ENCODE data around the gene ENO4. TPM values are rescaled to one million over a fixed set of nuclear protein-coding genes. Genes with fewer than 3 reads are reported as not detected.

The ENO4 gene
- total and polyA plus RNA-seq, 9 of the 15 experiments (the other 6 are each of a cell fraction or from before 2014, with no cell fraction given): 0.07 TPM; not detected in 8

- no peak for TF ChIP-seq ZZZ3 (IDR thresholded peaks at IDR 0.05)
These were observed 58.1 kb downstream of the ENO4 start (continued) for GRCh38 chr10:116907245-116907987.

DNA sequence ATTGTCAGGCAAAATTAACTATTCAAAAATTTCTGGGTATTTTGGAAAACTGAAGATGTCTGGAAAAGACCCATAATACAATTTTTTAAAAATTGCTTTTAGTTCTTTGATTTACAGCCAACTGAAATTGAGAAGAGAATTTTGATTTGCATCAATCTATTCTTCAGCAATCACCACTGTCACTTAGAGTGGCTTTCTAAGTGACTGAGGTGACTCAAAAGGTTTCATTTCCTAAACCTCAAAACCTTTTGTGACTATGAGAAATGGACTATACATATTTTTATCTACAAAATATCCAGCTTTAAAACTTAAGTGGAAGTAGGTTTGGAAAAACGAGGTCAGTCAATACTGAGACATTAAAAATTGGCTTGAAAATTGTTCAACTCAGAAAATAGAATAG is 60.0 kb downstream of the ENO4 start:
- Histone ChIP-seq H2AFZ (ENCODE audit: low read depth, low read length) (no peak overlapping the region), H3K9me1 (ENCODE audit: control insufficient read depth, insufficient read depth, low read length) (no peaks in the 10 kb centered on the region), H3K4me2 (ENCODE audit: insufficient read depth, low read length) (no peak overlapping the region), H3K79me2 (ENCODE audit: control insufficient read depth, insufficient read depth, low read length) (no peaks in the 10 kb centered on the region), H3K27ac (ENCODE audit: extremely low read depth, low read depth, low read length) (no peak overlapping the region), H3K4me3 (no peak overlapping the region), H3K9me3 (replicated peaks; ENCODE audit: control insufficient read depth, insufficient read depth, low read depth, low read length) (no peaks in the 10 kb centered on the region), H3K9ac (ENCODE audit: insufficient read depth in 1 of 2, low read depth in 2 of 2, low read length in 2 of 2) (no peak overlapping the region), H3K27me3 (ENCODE audit: control insufficient read depth in 2 of 2, insufficient read depth in 2 of 2, low read length in 2 of 2) (no peaks in the 10 kb centered on the region), H3K4me1 (replicated peaks in 1 of 2; ENCODE audit: control insufficient read depth in 2 of 2, insufficient read depth in 2 of 2, low read length in 2 of 2) (no peaks in the 10 kb centered on the region), H4K20me1 (replicated peaks; ENCODE audit: control insufficient read depth, insufficient read depth, low read length) (no peaks in the 10 kb centered on the region), H3K36me3 (ENCODE audit: control insufficient read depth, insufficient read depth, low read length) (peaks cover 60% of the 10 kb centered on the region; the same call in 2 of the 3 replicates)
- no peak for FAIRE-seq
- in situ Hi-C loops (cut with MboI): no loop called here
- ChIA-PET POLR2A (no interaction called here), CTCF (ENCODE audit: low intra/inter-chr PET ratio) (no interaction called here)
- WGBS (ENCODE audit: insufficient coverage, low coverage, missing lambda C conversion rate): 43% methylated on average over 1 of the region's 1 CpG
- ATAC-seq: no peak
- BruUV-seq (replicated peaks): no TSS peak
- intact Hi-C loops (cut with micrococcal nuclease): no loop called here
- no peak for DNase-seq (ENCODE audit: extremely low read depth in 1 of 4, low spot score in 3 of 4)
- TF ChIP-seq ZFP30 (CRISPR knock-in tag; IDR thresholded peaks at IDR 0.05; ENCODE audit: borderline replicate concordance): no peak
- no peak for TF ChIP-seq TRIM28 (IDR thresholded peaks at IDR 0.05)
- no peak for TF ChIP-seq RBM25 (IDR thresholded peaks at IDR 0.05; ENCODE audit: low read depth, low read length, severe bottlenecking)
- TF ChIP-seq, protein P1, sequence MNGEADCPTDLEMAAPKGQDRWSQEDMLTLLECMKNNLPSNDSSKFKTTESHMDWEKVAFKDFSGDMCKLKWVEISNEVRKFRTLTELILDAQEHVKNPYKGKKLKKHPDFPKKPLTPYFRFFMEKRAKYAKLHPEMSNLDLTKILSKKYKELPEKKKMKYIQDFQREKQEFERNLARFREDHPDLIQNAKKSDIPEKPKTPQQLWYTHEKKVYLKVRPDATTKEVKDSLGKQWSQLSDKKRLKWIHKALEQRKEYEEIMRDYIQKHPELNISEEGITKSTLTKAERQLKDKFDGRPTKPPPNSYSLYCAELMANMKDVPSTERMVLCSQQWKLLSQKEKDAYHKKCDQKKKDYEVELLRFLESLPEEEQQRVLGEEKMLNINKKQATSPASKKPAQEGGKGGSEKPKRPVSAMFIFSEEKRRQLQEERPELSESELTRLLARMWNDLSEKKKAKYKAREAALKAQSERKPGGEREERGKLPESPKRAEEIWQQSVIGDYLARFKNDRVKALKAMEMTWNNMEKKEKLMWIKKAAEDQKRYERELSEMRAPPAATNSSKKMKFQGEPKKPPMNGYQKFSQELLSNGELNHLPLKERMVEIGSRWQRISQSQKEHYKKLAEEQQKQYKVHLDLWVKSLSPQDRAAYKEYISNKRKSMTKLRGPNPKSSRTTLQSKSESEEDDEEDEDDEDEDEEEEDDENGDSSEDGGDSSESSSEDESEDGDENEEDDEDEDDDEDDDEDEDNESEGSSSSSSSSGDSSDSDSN (IDR thresholded peaks at IDR 0.05; ENCODE audit: borderline replicate concordance in 1 of 2, low read depth in 2 of 2, low read length in 2 of 2): no peak
- no peak for TF ChIP-seq TAL1 (IDR thresholded peaks at IDR 0.05)
- no peak for TF ChIP-seq ZNF12 (CRISPR knock-in tag; IDR thresholded peaks at IDR 0.05)
- no peak for TF ChIP-seq ZNF224 (CRISPR knock-in tag; IDR thresholded peaks at IDR 0.05)
- no peak for TF ChIP-seq KDM4B (IDR thresholded peaks at IDR 0.05; ENCODE audit: borderline replicate concordance in 2 of 2, low read depth in 1 of 2)
- TF ChIP-seq ZNF124 (CRISPR knock-in tag; IDR thresholded peaks at IDR 0.05): no peak
- no peak for TF ChIP-seq STAT5B (CRISPR knock-in tag; IDR thresholded peaks at IDR 0.05)
